ENCODE data around the gene SLC6A15.

- TF ChIP-seq, protein P1, sequence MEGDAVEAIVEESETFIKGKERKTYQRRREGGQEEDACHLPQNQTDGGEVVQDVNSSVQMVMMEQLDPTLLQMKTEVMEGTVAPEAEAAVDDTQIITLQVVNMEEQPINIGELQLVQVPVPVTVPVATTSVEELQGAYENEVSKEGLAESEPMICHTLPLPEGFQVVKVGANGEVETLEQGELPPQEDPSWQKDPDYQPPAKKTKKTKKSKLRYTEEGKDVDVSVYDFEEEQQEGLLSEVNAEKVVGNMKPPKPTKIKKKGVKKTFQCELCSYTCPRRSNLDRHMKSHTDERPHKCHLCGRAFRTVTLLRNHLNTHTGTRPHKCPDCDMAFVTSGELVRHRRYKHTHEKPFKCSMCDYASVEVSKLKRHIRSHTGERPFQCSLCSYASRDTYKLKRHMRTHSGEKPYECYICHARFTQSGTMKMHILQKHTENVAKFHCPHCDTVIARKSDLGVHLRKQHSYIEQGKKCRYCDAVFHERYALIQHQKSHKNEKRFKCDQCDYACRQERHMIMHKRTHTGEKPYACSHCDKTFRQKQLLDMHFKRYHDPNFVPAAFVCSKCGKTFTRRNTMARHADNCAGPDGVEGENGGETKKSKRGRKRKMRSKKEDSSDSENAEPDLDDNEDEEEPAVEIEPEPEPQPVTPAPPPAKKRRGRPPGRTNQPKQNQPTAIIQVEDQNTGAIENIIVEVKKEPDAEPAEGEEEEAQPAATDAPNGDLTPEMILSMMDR (IDR thresholded peaks at IDR 0.05; ENCODE audit: insufficient read depth, low read length, poor library complexity, severe bottlenecking) = no peak
- TF ChIP-seq EZH2phosphoT487 (conservative IDR thresholded peaks at IDR 0.05; ENCODE audit: low read length) = no peak
These were observed 523 bp upstream of the SLC6A15 start for GRCh38 chr12:84913129-84913515.

Measured in SU-DHL-6 (cell line).